DND-41 (cell line): ENCODE measurements around the gene TERB1.

Source experiments
- EZH2 ChIP-seq: IDR thresholded peaks from 3 replicates; pipeline ENCODE4 v1.6.1; 2012; ENCODE audit warnings: borderline replicate concordance, low read depth, mild to moderate bottlenecking, moderate library complexity, low read length, inconsistent platforms; ENCODE audit not compliant: severe bottlenecking
- TF ChIP-seq, protein P1 (sequence below): IDR thresholded peaks from 2 replicates; pipeline ENCODE4 v1.5.1; 2012; ENCODE audit warnings: borderline replicate concordance, low read length, moderate library complexity, mild to moderate bottlenecking; ENCODE audit not compliant: poor library complexity, severe bottlenecking; ENCODE audit errors: extremely low read depth

DNA sequence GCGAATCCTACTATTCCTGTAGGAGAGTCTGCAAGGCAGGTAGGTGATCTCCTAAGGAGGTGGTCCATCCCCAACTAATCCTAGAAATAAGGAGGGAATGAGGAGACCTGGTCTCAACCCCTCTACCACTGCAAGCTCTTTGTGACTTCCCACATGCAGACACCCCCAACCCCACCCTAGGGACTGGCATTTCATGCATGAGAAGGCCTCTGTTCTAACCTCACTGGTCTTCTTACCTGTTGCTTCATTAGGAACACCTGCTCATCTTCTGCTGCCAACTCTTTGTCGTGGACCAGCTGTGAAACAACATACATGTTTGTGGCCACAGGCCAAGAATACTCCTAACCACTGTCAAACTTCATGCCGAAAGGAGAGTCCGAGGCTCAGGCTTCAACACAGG, 72.6 kb downstream of the TERB1 start:
- TF ChIP-seq, protein P1, sequence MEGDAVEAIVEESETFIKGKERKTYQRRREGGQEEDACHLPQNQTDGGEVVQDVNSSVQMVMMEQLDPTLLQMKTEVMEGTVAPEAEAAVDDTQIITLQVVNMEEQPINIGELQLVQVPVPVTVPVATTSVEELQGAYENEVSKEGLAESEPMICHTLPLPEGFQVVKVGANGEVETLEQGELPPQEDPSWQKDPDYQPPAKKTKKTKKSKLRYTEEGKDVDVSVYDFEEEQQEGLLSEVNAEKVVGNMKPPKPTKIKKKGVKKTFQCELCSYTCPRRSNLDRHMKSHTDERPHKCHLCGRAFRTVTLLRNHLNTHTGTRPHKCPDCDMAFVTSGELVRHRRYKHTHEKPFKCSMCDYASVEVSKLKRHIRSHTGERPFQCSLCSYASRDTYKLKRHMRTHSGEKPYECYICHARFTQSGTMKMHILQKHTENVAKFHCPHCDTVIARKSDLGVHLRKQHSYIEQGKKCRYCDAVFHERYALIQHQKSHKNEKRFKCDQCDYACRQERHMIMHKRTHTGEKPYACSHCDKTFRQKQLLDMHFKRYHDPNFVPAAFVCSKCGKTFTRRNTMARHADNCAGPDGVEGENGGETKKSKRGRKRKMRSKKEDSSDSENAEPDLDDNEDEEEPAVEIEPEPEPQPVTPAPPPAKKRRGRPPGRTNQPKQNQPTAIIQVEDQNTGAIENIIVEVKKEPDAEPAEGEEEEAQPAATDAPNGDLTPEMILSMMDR, result no peak
- no peak for TF ChIP-seq EZH2
